Colonic mucosa (tissue), 4 donors: Measurements from ENCODE around the gene EDIL3. TPM values are rescaled to one million over a fixed set of nuclear protein-coding genes. Genes with fewer than 3 reads are reported as not detected.
"Not testable (repeated sequence)": the region's sequence is repeated elsewhere in the genome, so short reads cannot be mapped to it uniquely, and the experiment has no call there.

Experiments used
- DNase-seq: peaks from one replicate; pipeline ENCODE4 v3.0.0-alpha.2; 2020
- H3K27ac ChIP-seq: fragments of 200-600 bp; one replicate; pipeline ENCODE4 v1.8.0; 2021
- H3K27me3 ChIP-seq: fragments of 200-600 bp; one replicate; pipeline ENCODE4 v1.8.0; 2021
- H3K36me3 ChIP-seq: fragments of 200-600 bp; one replicate; pipeline ENCODE4 v1.8.0; 2021
- H3K4me1 ChIP-seq: fragments of 200-600 bp; one replicate; pipeline ENCODE4 v1.8.0; 2021; ENCODE audit warnings: mild to moderate bottlenecking
- H3K4me3 ChIP-seq: fragments of 200-600 bp; one replicate; pipeline ENCODE4 v1.8.0; 2021
- H3K9ac ChIP-seq, 2 donors: one replicate each; pipeline ENCODE4 v1.7.0; 2013; ENCODE audit warnings: control low read depth in 2 of 2, low read depth in 2 of 2, low read length in 2 of 2
- H3K9me3 ChIP-seq: fragments of 200-600 bp; one replicate; pipeline ENCODE4 v1.8.0; 2021
- intact Hi-C: fragments of 100-400 bp; cut with DNase I; formaldehyde crosslinking; loops from one replicate; pipeline ENCODE4 v1.14.1; 2022
- total RNA-seq, 2 donors: library from RNA; stranded (reverse); fragmentation: NEBNext Ultra II Directional in 1 of 2; extraction: Animal tissue kit (Norgen Biotek cat#: 25700) in 1 of 2; gene quantifications; one replicate each; pipeline ENCODE4 v1.2.1, GENCODE V29; 2021
- TF ChIP-seq, protein P1 (sequence below): fragments of 200-600 bp; IDR thresholded peaks from one replicate; pipeline ENCODE4 v1.8.0; 2022; ENCODE audit warnings: antibody characterized with exemption, mild to moderate bottlenecking
- donor health status: healthy.
- donor health status: DM: no; HTN: no; CAD: no.
- donor health status: DM: no; HTN: no; CAD: no.

The EDIL3 gene
- total RNA-seq, 2 donors from 2014 or later: 23.6 to 27.5 TPM

DNA sequence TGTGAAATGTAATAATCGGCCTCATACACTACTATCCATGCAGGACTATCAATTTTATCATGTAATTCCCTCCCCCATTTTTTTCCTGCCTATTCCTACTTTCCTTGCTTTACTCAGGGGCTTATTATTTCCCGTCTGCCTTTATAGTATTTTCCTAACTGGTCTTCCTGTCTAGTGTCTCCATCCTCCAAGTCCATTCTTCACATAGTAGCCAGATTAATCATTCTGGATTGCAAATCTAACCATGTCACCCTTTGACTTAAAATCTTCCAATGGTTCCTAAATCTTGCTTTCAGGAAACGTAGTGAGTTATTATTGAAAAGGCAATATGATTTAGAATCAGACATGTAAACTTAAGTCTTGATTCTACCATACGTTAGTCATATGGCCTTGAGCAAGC is 356.6 kb downstream of the EDIL3 start:
- Histone ChIP-seq H3K36me3 (no peaks in the 10 kb centered on the region), H3K9me3 (no peaks in the 10 kb centered on the region), H3K4me3 (no peak overlapping the region), H3K27ac (no peak overlapping the region), H3K4me1 (no peaks in the 10 kb centered on the region), H3K9ac (no peak overlapping the region), H3K27me3 (no peaks in the 10 kb centered on the region)
- TF ChIP-seq, protein P1, sequence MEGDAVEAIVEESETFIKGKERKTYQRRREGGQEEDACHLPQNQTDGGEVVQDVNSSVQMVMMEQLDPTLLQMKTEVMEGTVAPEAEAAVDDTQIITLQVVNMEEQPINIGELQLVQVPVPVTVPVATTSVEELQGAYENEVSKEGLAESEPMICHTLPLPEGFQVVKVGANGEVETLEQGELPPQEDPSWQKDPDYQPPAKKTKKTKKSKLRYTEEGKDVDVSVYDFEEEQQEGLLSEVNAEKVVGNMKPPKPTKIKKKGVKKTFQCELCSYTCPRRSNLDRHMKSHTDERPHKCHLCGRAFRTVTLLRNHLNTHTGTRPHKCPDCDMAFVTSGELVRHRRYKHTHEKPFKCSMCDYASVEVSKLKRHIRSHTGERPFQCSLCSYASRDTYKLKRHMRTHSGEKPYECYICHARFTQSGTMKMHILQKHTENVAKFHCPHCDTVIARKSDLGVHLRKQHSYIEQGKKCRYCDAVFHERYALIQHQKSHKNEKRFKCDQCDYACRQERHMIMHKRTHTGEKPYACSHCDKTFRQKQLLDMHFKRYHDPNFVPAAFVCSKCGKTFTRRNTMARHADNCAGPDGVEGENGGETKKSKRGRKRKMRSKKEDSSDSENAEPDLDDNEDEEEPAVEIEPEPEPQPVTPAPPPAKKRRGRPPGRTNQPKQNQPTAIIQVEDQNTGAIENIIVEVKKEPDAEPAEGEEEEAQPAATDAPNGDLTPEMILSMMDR: no peak
- intact Hi-C loops: no loop called here
- no peak for DNase-seq

DNA sequence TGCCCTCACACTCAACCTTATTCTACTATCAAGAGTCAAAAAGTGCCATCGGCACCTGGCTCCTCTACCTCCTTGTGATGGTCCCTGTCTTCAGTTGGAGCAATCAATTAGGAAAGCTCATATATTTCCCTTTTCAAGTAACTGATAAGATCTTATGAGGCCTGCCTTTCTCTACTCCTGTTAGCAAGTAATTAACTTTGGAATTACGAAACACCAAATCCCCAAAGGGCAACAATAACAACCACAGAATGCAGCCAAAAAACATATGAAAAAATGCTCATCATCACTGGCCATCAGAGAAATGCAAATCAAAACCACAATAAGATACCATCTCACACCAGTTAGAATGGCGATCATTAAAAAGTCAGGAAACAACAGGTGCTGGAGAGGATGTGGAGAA is 366.2 kb downstream of the EDIL3 start:
- H3K9ac ChIP-seq, H3K4me3 ChIP-seq, H3K27me3 ChIP-seq, H3K27ac ChIP-seq, DNase-seq, H3K4me1 ChIP-seq, intact Hi-C loops, H3K9me3 ChIP-seq, H3K36me3 ChIP-seq: not testable (repeated sequence)

DNA sequence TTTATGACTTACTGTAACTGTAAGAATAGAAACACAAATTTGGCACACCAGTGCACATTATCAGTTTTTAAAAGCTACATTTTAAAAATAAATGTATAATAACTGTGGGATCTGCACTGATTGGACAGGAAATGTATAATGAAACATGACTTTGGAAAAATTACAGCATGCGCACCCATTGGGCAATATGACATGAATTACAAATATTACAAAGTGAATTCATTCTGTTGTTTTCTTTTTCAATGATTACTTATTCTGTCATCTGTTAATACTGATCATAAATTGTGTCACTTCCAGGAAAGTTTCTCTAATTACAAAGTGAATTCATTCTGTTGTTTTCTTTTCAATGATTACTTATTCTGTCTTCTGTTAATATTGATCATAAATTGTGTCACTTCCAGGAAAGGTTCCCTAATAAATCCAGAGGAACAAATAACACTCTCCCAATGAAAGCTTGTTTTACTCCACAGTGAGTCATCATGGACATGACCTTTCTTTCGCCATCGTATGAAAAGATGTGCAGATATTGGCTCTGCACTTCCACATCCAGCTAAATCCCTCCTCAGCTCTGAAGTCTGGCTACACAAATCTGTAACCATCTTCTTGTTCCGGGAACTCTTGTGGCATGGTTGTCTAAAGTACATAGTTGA is 367.0 kb downstream of the EDIL3 start:
- Histone ChIP-seq H3K4me3 (no peak overlapping the region), H3K9me3 (no peaks in the 10 kb centered on the region), H3K27ac (no peak overlapping the region), H3K9ac (no peak overlapping the region), H3K4me1 (no peaks in the 10 kb centered on the region), H3K27me3 (no peaks in the 10 kb centered on the region), H3K36me3 (no peaks in the 10 kb centered on the region)
- TF ChIP-seq, protein P1: no peak
- DNase-seq: no peak
- intact Hi-C loops: no loop called here

GRCh38 chr5:84016085-84016484 is 368.6 kb downstream of the EDIL3 start:
- DNase-seq: no peak
- TF ChIP-seq, protein P1: no peak
- Histone ChIP-seq H3K27ac (no peak overlapping the region), H3K36me3 (no peaks in the 10 kb centered on the region), H3K27me3 (no peaks in the 10 kb centered on the region), H3K9ac (no peak overlapping the region), H3K9me3 (no peaks in the 10 kb centered on the region), H3K4me1 (no peaks in the 10 kb centered on the region), H3K4me3 (no peak overlapping the region)
- intact Hi-C loops: no loop called here

DNA sequence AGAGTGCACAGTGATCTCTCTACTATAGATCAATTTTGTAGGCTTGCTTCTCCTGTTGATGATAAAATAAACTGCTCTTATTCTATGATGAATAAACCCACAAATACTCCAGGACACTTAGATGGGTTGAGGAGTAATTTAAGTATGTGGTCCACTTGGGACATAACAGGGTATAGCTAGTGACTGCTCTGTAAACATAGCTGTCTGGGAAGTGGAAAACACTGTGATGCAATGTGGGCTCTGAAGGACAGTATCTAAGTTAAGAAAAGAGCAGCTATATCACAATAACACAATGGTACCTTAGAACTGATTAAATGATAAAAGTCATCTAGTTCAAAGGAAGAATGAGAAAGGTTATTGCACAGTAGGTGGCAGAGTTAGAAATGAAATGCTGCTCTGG is 369.7 kb downstream of the EDIL3 start:
- Histone ChIP-seq H3K4me1 (no peaks in the 10 kb centered on the region), H3K9ac (no peak overlapping the region), H3K36me3 (no peaks in the 10 kb centered on the region), H3K27me3 (no peaks in the 10 kb centered on the region), H3K4me3 (no peak overlapping the region), H3K27ac (no peak overlapping the region), H3K9me3 (no peaks in the 10 kb centered on the region)
- no peak for DNase-seq
- intact Hi-C loops: no loop called here
- TF ChIP-seq, protein P1: no peak

- H3K4me3 ChIP-seq: no peak overlapping the region
- TF ChIP-seq, protein P1: no peak
- no peaks in the 10 kb centered on the region for H3K27me3 ChIP-seq
- H3K9me3 ChIP-seq: no peaks in the 10 kb centered on the region
- intact Hi-C loops: no loop called here
- no peak overlapping the region for H3K9ac ChIP-seq
- no peak for DNase-seq
- no peaks in the 10 kb centered on the region for H3K4me1 ChIP-seq
- H3K27ac ChIP-seq: no peak overlapping the region
- H3K36me3 ChIP-seq: no peaks in the 10 kb centered on the region
These were observed 390.9 kb downstream of the EDIL3 start for GRCh38 chr5:83993803-83994202.
